ENCODE measurements around the gene SLC2A13.

SLC2A13 gene

GRCh38 chr12:40002178-40003169, 103.4 kb downstream of the SLC2A13 start:
- H3K4me3 Mint-ChIP-seq, result no peak overlapping the region

GRCh38 chr12:40001406-40001805, 104.5 kb downstream of the SLC2A13 start:
- peaks cover 22% of the 10 kb centered on the region for H3K9me3 Mint-ChIP-seq

More at GRCh38 chr12:40002178-40003169, 103.4 kb downstream of the SLC2A13 start:
- Mint-ChIP-seq H3K27ac (no peak overlapping the region), H3K27me3 (no peaks in the 10 kb centered on the region), H3K9me3 (peaks cover 19% of the 10 kb centered on the region), H3K36me3 (peaks cover 36% of the 10 kb centered on the region), H3K4me1 (no peaks in the 10 kb centered on the region)
- no peak for ATAC-seq

DNA sequence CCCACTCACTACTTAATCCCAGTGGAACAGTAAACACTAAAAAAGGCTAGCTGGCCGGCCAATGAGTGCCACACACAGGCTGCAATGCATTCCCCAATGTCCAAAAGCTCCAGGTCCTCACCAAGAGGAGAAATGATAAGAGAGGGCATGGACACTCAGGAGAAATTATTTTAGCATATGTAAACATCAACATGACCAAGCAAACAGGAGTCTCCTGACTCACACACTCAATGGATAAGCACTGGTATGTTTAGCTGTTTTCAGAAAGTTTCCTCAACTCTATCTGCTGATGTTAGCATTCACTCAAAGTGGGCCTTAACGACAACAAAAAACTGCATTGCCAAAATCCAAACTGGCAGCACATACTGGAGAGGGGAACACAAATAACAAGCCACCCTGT, 105.0 kb downstream of the SLC2A13 start:
- peaks cover 24% of the 10 kb centered on the region for H3K9me3 Mint-ChIP-seq
- H3K4me3 Mint-ChIP-seq, result no peak overlapping the region
- no peak overlapping the region for H3K27ac Mint-ChIP-seq
- H3K36me3 Mint-ChIP-seq, result peaks cover 51% of the 10 kb centered on the region
- no peaks in the 10 kb centered on the region for H3K4me1 Mint-ChIP-seq
- no peaks in the 10 kb centered on the region for H3K27me3 Mint-ChIP-seq
- no peak for ATAC-seq

More at GRCh38 chr12:40001406-40001805, 104.5 kb downstream of the SLC2A13 start:
- no peaks in the 10 kb centered on the region for H3K27me3 Mint-ChIP-seq
- no peak for ATAC-seq
- H3K4me1 Mint-ChIP-seq, result no peaks in the 10 kb centered on the region
- no peak overlapping the region for H3K4me3 Mint-ChIP-seq
- H3K27ac Mint-ChIP-seq, result no peak overlapping the region
- H3K36me3 Mint-ChIP-seq, result peaks cover 46% of the 10 kb centered on the region

DNA sequence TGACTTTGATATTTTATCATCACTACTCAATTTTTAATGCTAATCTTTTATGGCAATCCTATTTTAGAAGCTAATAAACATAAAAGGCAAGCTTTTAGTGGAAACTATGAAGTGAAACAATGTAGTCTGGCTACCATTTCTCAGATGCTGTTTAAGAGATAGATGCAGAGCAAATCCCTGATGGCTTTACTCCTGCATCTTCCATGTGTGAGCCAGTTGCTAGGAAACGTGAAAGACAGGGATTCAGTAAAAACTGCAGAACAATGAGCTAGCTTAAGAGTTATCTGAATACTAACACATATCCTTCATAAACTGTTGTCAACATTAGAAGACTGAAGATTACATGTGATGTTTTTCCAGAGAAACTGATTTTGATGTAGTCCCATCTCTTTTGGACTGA, 112.6 kb downstream of the SLC2A13 start:
- no peak overlapping the region for H3K27ac Mint-ChIP-seq
- H3K4me1 Mint-ChIP-seq, result peaks cover 14% of the 10 kb centered on the region
- ATAC-seq, result no peak
- H3K27me3 Mint-ChIP-seq, result no peaks in the 10 kb centered on the region
- H3K4me3 Mint-ChIP-seq, result no peak overlapping the region
- peaks cover 10% of the 10 kb centered on the region for H3K9me3 Mint-ChIP-seq
- peaks cover 24% of the 10 kb centered on the region for H3K36me3 Mint-ChIP-seq

- H3K9me3 Mint-ChIP-seq, result no peaks in the 10 kb centered on the region
- H3K4me1 Mint-ChIP-seq, result peaks cover 17% of the 10 kb centered on the region
- no peak overlapping the region for H3K4me3 Mint-ChIP-seq
- peak; percentile 66 for ATAC-seq
- no peaks in the 10 kb centered on the region for H3K36me3 Mint-ChIP-seq
- H3K27ac Mint-ChIP-seq, result no peak overlapping the region
- H3K27me3 Mint-ChIP-seq, result no peaks in the 10 kb centered on the region
These were observed 115.5 kb downstream of the SLC2A13 start for GRCh38 chr12:39990122-39991101.

DNA sequence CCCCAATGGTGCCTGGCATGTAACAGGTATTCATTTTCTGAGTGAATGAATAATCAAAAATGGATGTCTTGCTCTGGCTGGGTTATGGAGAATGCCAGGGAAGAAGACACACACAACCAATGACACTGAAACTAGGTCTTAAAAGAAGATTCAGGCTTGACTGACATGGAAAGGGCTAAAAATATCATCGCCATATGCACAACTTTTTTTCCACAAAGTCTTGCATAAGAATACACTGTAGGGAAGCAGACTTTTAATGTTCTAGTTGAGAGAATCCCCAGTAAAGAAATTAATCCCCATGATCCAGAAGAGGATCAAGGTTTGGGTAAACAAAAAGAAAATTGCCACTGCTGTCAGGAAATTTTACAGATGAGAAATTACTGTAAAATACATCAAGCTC, 116.4 kb downstream of the SLC2A13 start:
- Mint-ChIP-seq H3K9me3 (no peaks in the 10 kb centered on the region), H3K36me3 (no peaks in the 10 kb centered on the region), H3K27ac (no peak overlapping the region), H3K4me1 (peaks cover 17% of the 10 kb centered on the region), H3K4me3 (no peak overlapping the region), H3K27me3 (no peaks in the 10 kb centered on the region)
- ATAC-seq, result no peak

- Mint-ChIP-seq H3K27me3 (no peaks in the 10 kb centered on the region), H3K36me3 (no peaks in the 10 kb centered on the region), H3K4me1 (peaks cover 17% of the 10 kb centered on the region), H3K4me3 (no peak overlapping the region), H3K9me3 (no peaks in the 10 kb centered on the region), H3K27ac (no peak overlapping the region)
- ATAC-seq, result no peak
These were observed 117.3 kb downstream of the SLC2A13 start for GRCh38 chr12:39988574-39988973.

- Mint-ChIP-seq H3K9me3 (no peaks in the 10 kb centered on the region), H3K27ac (no peak overlapping the region), H3K36me3 (no peaks in the 10 kb centered on the region), H3K4me3 (no peak overlapping the region), H3K4me1 (peaks cover 17% of the 10 kb centered on the region), H3K27me3 (no peaks in the 10 kb centered on the region)
- no peak for ATAC-seq
These were observed 119.2 kb downstream of the SLC2A13 start for GRCh38 chr12:39986674-39987073.

DNA sequence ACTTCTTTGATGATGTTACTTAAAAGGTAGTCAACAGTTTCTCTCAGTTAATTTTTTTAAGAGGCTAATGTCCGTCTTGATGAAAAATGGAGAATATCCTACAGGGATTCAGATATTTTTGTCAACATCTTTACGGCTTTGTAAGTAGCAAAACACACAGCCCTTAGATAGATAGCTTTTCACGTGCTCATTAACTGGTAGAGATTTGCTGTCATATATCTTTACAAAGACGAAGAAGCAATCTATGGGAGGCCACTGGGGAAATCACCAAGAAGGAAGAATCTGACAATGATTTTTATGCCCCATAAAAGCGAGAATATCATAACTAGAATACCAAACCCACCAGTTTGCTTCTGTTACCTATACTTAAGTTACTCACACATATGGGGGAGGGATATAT, 121.2 kb downstream of the SLC2A13 start:
- no peak overlapping the region for H3K4me3 Mint-ChIP-seq
- no peaks in the 10 kb centered on the region for H3K36me3 Mint-ChIP-seq
- H3K4me1 Mint-ChIP-seq, result peaks cover 11% of the 10 kb centered on the region
- no peak for ATAC-seq
- no peaks in the 10 kb centered on the region for H3K9me3 Mint-ChIP-seq
- no peaks in the 10 kb centered on the region for H3K27me3 Mint-ChIP-seq
- no peak overlapping the region for H3K27ac Mint-ChIP-seq

GRCh38 chr12:39975374-39975918, 130.4 kb downstream of the SLC2A13 start:
- ATAC-seq, result no peak
- H3K9me3 Mint-ChIP-seq, result peaks cover 4% of the 10 kb centered on the region
- H3K27me3 Mint-ChIP-seq, result no peaks in the 10 kb centered on the region
- no peak overlapping the region for H3K4me3 Mint-ChIP-seq
- H3K4me1 Mint-ChIP-seq, result no peaks in the 10 kb centered on the region
- peaks cover 8% of the 10 kb centered on the region for H3K36me3 Mint-ChIP-seq
- H3K27ac Mint-ChIP-seq, result no peak overlapping the region

DNA sequence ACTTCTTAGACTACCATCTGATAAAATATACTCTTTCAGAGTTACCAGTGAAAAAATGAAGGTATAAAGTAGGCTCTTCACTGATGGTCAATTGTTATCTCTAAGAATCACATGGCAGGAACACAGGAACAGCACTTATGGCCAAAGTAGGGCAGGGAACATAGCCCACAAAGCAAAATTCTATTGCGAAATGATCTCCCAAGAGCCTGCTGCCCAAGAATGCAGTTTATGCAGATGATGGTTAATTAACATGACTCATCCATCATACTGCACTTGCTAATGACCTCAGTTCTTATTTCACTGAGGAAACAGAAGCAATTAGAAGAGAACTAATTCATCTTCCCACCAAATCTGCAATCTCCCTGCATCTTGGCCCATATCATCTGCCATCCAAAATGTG, 133.8 kb downstream of the SLC2A13 start:
- Mint-ChIP-seq H3K27me3 (no peaks in the 10 kb centered on the region), H3K36me3 (peaks cover 12% of the 10 kb centered on the region), H3K4me3 (no peak overlapping the region), H3K9me3 (peaks cover 9% of the 10 kb centered on the region), H3K4me1 (no peaks in the 10 kb centered on the region), H3K27ac (no peak overlapping the region)
- no peak for ATAC-seq

- H3K4me3 Mint-ChIP-seq, result no peak overlapping the region
- H3K36me3 Mint-ChIP-seq, result peaks cover 12% of the 10 kb centered on the region
- no peaks in the 10 kb centered on the region for H3K27me3 Mint-ChIP-seq
- H3K9me3 Mint-ChIP-seq, result peaks cover 9% of the 10 kb centered on the region
- no peaks in the 10 kb centered on the region for H3K4me1 Mint-ChIP-seq
- ATAC-seq, result no peak
- no peak overlapping the region for H3K27ac Mint-ChIP-seq
These were observed 134.5 kb downstream of the SLC2A13 start for GRCh38 chr12:39971348-39971747.

DNA sequence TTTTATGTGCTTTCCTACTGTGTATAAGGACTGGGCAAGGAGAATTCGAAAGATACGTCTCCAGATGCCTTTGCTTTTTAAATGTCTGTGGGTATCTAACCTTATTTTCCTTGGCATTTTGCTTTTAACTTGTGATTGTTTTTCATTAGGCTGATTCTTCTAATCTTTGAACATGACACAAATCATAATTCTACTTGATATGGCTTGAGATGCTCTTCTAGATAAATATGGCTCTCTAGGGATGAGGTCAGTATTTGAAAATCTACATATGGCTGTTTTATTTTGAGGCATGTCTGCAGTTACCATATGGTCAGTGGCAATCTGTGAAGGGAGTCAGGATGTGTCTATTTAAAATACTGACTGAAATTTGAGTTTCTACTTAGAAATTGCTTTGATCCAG, 139.2 kb downstream of the SLC2A13 start:
- Mint-ChIP-seq H3K36me3 (peaks cover 10% of the 10 kb centered on the region), H3K27me3 (no peaks in the 10 kb centered on the region), H3K4me1 (no peaks in the 10 kb centered on the region), H3K27ac (no peak overlapping the region), H3K9me3 (peaks cover 9% of the 10 kb centered on the region), H3K4me3 (no peak overlapping the region)
- no peak for ATAC-seq

DNA sequence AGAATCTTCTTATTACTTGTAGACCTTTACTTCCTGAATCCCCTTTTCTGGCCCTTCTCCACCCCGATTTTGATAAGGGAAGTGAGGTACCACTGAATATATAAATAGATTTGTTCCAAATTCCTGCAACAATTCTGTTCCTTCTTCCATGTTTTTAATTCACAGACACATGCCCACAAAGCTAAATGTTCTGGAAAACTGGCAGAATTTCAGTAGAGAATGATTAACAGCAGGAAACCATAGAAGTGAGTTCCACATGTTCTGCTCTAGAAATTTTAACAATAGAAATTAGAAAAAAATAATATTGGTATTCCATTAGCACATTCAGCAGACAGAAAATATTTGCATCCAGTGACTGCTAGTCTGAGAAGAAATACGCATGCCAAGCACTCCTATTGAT, 139.6 kb downstream of the SLC2A13 start:
- H3K36me3 Mint-ChIP-seq, result peaks cover 12% of the 10 kb centered on the region
- H3K27me3 Mint-ChIP-seq, result no peaks in the 10 kb centered on the region
- H3K4me3 Mint-ChIP-seq, result no peak overlapping the region
- H3K27ac Mint-ChIP-seq, result no peak overlapping the region
- no peaks in the 10 kb centered on the region for H3K4me1 Mint-ChIP-seq
- ATAC-seq, result no peak
- H3K9me3 Mint-ChIP-seq, result peaks cover 9% of the 10 kb centered on the region

- H3K27ac Mint-ChIP-seq, result no peak overlapping the region
- ATAC-seq, result no peak
- H3K4me1 Mint-ChIP-seq, result no peaks in the 10 kb centered on the region
- H3K36me3 Mint-ChIP-seq, result peaks cover 5% of the 10 kb centered on the region
- no peaks in the 10 kb centered on the region for H3K27me3 Mint-ChIP-seq
- H3K9me3 Mint-ChIP-seq, result no peaks in the 10 kb centered on the region
- H3K4me3 Mint-ChIP-seq, result no peak overlapping the region
These were observed 146.4 kb downstream of the SLC2A13 start for GRCh38 chr12:39959467-39959866.

Measured in stimulated activated memory B cell treated with anti-CD40 and anti-IgM and Interleukin-4, amounts not matched to agents 10 μg/mL and 1 μg/mL and 100 μg/mL, for 72 hours (primary cell).